ENCODE results near the gene EAPP. TPM values are rescaled to one million over a fixed set of nuclear protein-coding genes. Genes with fewer than 3 reads are reported as not detected.

The EAPP gene
- total and polyA plus RNA-seq, 2 of the 4 experiments (the other 2 are of a cell fraction), result 29.9 to 32.3 TPM

- in situ Hi-C loops (cut with MboI; ENCODE audit: low sequenced_read_pairs), result no loop called here
- no peak for TF ChIP-seq SMC3 (IDR thresholded peaks at IDR 0.05; ENCODE audit: low read depth, low read length)
- TF ChIP-seq POLR2A (IDR thresholded peaks at IDR 0.05; ENCODE audit: low read depth, low read length), result no peak
- TF ChIP-seq RAD21 (IDR thresholded peaks at IDR 0.05; ENCODE audit: low read length), result no peak
- no peak for TF ChIP-seq USF2 (IDR thresholded peaks at IDR 0.05; ENCODE audit: low read depth, low read length)
- no peak for TF ChIP-seq NFE2L2 (IDR thresholded peaks at IDR 0.05; ENCODE audit: low read depth, low read length)
- no peak for TF ChIP-seq CHD1 (IDR thresholded peaks at IDR 0.05; ENCODE audit: low read depth, low read length)
- TF ChIP-seq FOS (IDR thresholded peaks at IDR 0.05; ENCODE audit: low read depth, low read length), result no peak
These were observed 54.8 kb downstream of the EAPP start for GRCh38 chr14:34484726-34485125.

More at GRCh38 chr14:34484726-34485125, 54.8 kb downstream of the EAPP start:
- Histone ChIP-seq H3K14ac (replicated peaks; ENCODE audit: low read depth, low read length) (no peak overlapping the region), H2BK20ac (ENCODE audit: low read depth, low read length) (no peak overlapping the region), H4K8ac (ENCODE audit: low read depth in 2 of 2, low read length in 2 of 2) (no peak overlapping the region), H3K79me1 (ENCODE audit: low read depth in 1 of 2, low read length in 2 of 2) (no peaks in the 10 kb centered on the region), H2AK5ac (ENCODE audit: low read depth, low read length) (no peak overlapping the region), H3K4me3 (ENCODE audit: insufficient read depth, low read depth, low read length) (no peak overlapping the region), H3K23ac (ENCODE audit: low read depth, low read length) (no peak overlapping the region), H3K4me1 (ENCODE audit: control insufficient read depth, insufficient read depth, low read length) (no peaks in the 10 kb centered on the region), H3K27me3 (ENCODE audit: control insufficient read depth, insufficient read depth, low read length) (no peaks in the 10 kb centered on the region), H3K18ac (ENCODE audit: low read depth, low read length) (no peak overlapping the region), H2BK120ac (ENCODE audit: low read depth, low read length) (no peak overlapping the region), H2AK9ac (replicated peaks; ENCODE audit: low read depth, low read length, poor library complexity) (no peak overlapping the region), H4K20me1 (ENCODE audit: insufficient read depth, low read length) (no peaks in the 10 kb centered on the region), H4K91ac (ENCODE audit: insufficient read depth, low read depth, low read length) (no peak overlapping the region), H3K27ac (ENCODE audit: insufficient read depth, low read length) (no peak overlapping the region), H4K5ac (ENCODE audit: low read depth, low read length) (no peak overlapping the region), H3K4me2 (ENCODE audit: low read depth, low read length) (no peak overlapping the region), H3K9me3 (ENCODE audit: control insufficient read depth, insufficient read depth, low read length) (no peaks in the 10 kb centered on the region), H3K36me3 (ENCODE audit: control insufficient read depth, insufficient read depth, low read length) (no peaks in the 10 kb centered on the region), H2BK15ac (ENCODE audit: low read depth, low read length) (no peak overlapping the region), H2BK5ac (ENCODE audit: low read depth, low read length, poor library complexity, severe bottlenecking) (no peak overlapping the region), H3K4ac (ENCODE audit: low read depth, low read length) (no peak overlapping the region), H3K56ac (ENCODE audit: extremely low read depth, insufficient read depth, low read length) (no peak overlapping the region), H2AFZ (replicated peaks; ENCODE audit: low read length, poor library complexity) (no peak overlapping the region), H3K9ac (ENCODE audit: low read depth, low read length) (no peak overlapping the region), H3K9me1 (ENCODE audit: insufficient read depth, low read length) (no peaks in the 10 kb centered on the region)
- POLR2A ChIA-PET (ENCODE audit: unreplicated experiment), result no interaction called here
- no peak for ATAC-seq (ENCODE audit: low read depth)
- intact Hi-C loops (cut with micrococcal nuclease), result no loop called here
- CTCF ChIA-PET, result no interaction called here
- no peak for DNase-seq
- 60% methylated on average over 1 of the region's 1 CpG; no CpG with 5 or more reads in 1 of the 2 experiments for WGBS, 2 experiments (ENCODE audit: extremely low coverage in 2 of 2, insufficient read length in 1 of 2)
- BruUV-seq (replicated peaks), result no TSS peak
- dilution Hi-C loops (cut with HindIII; ENCODE audit: low sequenced_read_pairs, unreplicated experiment), result no loop called here

Measured in IMR-90 (cell line).